Measurements from ENCODE around the gene POLR2L. TPM values are rescaled to one million over a fixed set of nuclear protein-coding genes. Genes with fewer than 3 reads are reported as not detected.

Gene POLR2L
- total and polyA plus RNA-seq, 2 of the 13 experiments (the other 11 are each of a cell fraction or from before 2014, with no cell fraction given): 104 to 114 TPM

DNA sequence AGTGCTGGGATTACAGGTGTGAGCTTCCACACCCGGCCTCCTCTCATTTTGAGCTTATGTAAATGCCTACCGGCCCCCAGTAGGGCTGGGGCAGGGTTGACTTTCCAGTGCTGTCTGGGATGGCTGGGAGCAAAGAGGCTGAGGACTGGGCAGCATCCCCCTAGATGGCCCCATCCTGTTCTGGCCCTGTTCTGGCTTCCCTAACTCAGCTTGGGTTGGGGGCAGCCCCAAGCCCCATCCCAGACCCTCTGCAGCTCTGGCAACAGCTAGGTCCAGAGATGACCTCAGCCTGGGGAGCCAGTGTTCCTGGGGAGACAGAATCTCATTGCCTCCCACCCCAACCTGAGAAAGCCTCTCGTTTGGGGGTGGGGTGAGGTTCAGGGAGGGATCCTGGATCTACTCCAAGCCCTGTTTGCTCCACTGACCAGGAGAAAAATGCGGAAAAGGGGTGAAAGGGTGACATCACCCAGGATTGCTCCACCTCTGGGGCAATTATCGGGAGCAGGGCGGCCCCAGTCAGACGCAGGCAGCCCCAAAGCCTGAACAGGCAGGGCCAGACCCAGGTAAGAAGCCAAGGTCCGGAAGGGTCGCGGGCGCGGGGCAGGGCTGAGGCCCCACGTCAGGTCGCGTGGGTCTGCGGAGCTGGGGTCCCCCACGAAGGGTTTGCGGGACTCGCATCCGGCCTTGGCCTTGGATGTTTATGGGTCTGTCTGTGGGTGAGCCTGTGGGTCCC lies 23.8 kb downstream of the POLR2L start, which contains the start of gene PNPLA2 (continued):
- TF ChIP-seq, protein P1, sequence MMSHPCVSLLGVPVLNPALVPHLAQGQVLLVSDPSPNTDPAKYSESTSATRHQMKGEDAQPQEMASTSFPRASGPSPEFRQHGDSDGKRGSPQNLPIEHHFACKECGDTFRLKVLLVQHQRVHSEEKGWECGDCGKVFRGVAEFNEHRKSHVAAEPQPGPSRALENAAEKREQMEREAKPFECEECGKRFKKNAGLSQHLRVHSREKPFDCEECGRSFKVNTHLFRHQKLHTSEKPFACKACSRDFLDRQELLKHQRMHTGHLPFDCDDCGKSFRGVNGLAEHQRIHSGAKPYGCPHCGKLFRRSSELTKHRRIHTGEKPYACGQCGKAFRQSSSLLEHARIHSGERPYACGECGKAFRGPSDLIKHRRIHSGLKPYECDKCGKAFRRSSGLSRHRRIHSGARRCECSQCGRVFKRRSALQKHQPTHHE (CRISPR knock-in tag; IDR thresholded peaks at IDR 0.05; ENCODE audit: borderline replicate concordance): no peak
- TF ChIP-seq ATF7 (IDR thresholded peaks at IDR 0.05) (peak; percentile 69), ATF7 (CRISPR knock-in tag; IDR thresholded peaks at IDR 0.05) (peak; percentile 94), ZSCAN22 (CRISPR knock-in tag; IDR thresholded peaks at IDR 0.05) (no peak), SP5 (CRISPR knock-in tag; IDR thresholded peaks at IDR 0.05; ENCODE audit: borderline replicate concordance, low read depth) (0 out of 2 replicates have a peak, but pooled peaks have one; percentile 49), ZNF17 (CRISPR knock-in tag; IDR thresholded peaks at IDR 0.05) (no peak), MAFF (IDR thresholded peaks at IDR 0.05; ENCODE audit: low read depth, low read length) (no peak), NR3C1 (CRISPR knock-in tag; IDR thresholded peaks at IDR 0.05) (no peak), JUND (CRISPR knock-in tag; IDR thresholded peaks at IDR 0.05) (peak; percentile 81), TMF1 (CRISPR knock-in tag; IDR thresholded peaks at IDR 0.05; ENCODE audit: low read depth) (no peak), ZNF3 (CRISPR knock-in tag; IDR thresholded peaks at IDR 0.05) (no peak), ZNF30 (CRISPR knock-in tag; IDR thresholded peaks at IDR 0.05) (no peak), SP1 (IDR thresholded peaks at IDR 0.05) (no peak), SP1 (CRISPR knock-in tag; IDR thresholded peaks at IDR 0.05) (no peak), ZMYM3 (CRISPR knock-in tag; IDR thresholded peaks at IDR 0.05) (no peak), EED (CRISPR knock-in tag; IDR thresholded peaks at IDR 0.05) (peak; percentile 56; the same call in 1 of the 2 replicates), ZNF709 (CRISPR knock-in tag; IDR thresholded peaks at IDR 0.05) (no peak), ZNF816 (CRISPR knock-in tag; IDR thresholded peaks at IDR 0.05; ENCODE audit: borderline replicate concordance) (no peak), TEAD3 (CRISPR knock-in tag; optimal IDR thresholded peaks at IDR 0.05; ENCODE audit: borderline replicate concordance) (peak; percentile 62)
- TF ChIP-seq, protein P2, sequence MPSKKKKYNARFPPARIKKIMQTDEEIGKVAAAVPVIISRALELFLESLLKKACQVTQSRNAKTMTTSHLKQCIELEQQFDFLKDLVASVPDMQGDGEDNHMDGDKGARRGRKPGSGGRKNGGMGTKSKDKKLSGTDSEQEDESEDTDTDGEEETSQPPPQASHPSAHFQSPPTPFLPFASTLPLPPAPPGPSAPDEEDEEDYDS (CRISPR knock-in tag; IDR thresholded peaks at IDR 0.05): peak; percentile 18; the same call in 1 of the 2 replicates
- TF ChIP-seq, protein P3, sequence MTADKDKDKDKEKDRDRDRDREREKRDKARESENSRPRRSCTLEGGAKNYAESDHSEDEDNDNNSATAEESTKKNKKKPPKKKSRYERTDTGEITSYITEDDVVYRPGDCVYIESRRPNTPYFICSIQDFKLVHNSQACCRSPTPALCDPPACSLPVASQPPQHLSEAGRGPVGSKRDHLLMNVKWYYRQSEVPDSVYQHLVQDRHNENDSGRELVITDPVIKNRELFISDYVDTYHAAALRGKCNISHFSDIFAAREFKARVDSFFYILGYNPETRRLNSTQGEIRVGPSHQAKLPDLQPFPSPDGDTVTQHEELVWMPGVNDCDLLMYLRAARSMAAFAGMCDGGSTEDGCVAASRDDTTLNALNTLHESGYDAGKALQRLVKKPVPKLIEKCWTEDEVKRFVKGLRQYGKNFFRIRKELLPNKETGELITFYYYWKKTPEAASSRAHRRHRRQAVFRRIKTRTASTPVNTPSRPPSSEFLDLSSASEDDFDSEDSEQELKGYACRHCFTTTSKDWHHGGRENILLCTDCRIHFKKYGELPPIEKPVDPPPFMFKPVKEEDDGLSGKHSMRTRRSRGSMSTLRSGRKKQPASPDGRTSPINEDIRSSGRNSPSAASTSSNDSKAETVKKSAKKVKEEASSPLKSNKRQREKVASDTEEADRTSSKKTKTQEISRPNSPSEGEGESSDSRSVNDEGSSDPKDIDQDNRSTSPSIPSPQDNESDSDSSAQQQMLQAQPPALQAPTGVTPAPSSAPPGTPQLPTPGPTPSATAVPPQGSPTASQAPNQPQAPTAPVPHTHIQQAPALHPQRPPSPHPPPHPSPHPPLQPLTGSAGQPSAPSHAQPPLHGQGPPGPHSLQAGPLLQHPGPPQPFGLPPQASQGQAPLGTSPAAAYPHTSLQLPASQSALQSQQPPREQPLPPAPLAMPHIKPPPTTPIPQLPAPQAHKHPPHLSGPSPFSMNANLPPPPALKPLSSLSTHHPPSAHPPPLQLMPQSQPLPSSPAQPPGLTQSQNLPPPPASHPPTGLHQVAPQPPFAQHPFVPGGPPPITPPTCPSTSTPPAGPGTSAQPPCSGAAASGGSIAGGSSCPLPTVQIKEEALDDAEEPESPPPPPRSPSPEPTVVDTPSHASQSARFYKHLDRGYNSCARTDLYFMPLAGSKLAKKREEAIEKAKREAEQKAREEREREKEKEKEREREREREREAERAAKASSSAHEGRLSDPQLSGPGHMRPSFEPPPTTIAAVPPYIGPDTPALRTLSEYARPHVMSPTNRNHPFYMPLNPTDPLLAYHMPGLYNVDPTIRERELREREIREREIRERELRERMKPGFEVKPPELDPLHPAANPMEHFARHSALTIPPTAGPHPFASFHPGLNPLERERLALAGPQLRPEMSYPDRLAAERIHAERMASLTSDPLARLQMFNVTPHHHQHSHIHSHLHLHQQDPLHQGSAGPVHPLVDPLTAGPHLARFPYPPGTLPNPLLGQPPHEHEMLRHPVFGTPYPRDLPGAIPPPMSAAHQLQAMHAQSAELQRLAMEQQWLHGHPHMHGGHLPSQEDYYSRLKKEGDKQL (CRISPR knock-in tag; IDR thresholded peaks at IDR 0.05; ENCODE audit: low read depth): 0 out of 2 replicates have a peak, but pooled peaks have one; percentile 17
- TF ChIP-seq, protein P4, sequence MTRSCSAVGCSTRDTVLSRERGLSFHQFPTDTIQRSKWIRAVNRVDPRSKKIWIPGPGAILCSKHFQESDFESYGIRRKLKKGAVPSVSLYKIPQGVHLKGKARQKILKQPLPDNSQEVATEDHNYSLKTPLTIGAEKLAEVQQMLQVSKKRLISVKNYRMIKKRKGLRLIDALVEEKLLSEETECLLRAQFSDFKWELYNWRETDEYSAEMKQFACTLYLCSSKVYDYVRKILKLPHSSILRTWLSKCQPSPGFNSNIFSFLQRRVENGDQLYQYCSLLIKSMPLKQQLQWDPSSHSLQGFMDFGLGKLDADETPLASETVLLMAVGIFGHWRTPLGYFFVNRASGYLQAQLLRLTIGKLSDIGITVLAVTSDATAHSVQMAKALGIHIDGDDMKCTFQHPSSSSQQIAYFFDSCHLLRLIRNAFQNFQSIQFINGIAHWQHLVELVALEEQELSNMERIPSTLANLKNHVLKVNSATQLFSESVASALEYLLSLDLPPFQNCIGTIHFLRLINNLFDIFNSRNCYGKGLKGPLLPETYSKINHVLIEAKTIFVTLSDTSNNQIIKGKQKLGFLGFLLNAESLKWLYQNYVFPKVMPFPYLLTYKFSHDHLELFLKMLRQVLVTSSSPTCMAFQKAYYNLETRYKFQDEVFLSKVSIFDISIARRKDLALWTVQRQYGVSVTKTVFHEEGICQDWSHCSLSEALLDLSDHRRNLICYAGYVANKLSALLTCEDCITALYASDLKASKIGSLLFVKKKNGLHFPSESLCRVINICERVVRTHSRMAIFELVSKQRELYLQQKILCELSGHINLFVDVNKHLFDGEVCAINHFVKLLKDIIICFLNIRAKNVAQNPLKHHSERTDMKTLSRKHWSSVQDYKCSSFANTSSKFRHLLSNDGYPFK (CRISPR knock-in tag; IDR thresholded peaks at IDR 0.05; ENCODE audit: borderline replicate concordance): 0 out of 2 replicates have a peak, but pooled peaks have one; percentile 49
